CD14-positive monocyte (primary cell): ENCODE data around the gene CST8. TPM values are rescaled to one million over a fixed set of nuclear protein-coding genes. Genes with fewer than 3 reads are reported as not detected.
A peak's percentile ranks its signal among the peaks of the same experiment; 100 is the strongest.

Source experiments
- DNase-seq, 3 donors: peaks; one replicate each; pipeline ENCODE4 v3.0.0-alpha.2; 2011 to 2022
- H2AFZ ChIP-seq: 2 replicates; pipeline ENCODE4 v1.6.0; 2012; ENCODE audit warnings: mild to moderate bottlenecking, low read depth, low read length, inconsistent platforms; ENCODE audit not compliant: insufficient read depth, poor library complexity, severe bottlenecking
- H3K27ac ChIP-seq, 2 donors: 1 replicate in 1 of 2; 2 replicates in 1 of 2; pipeline ENCODE4 v1.5.1; 2012 to 2013; ENCODE audit warnings: low read length in 2 of 2, control low read depth in 1 of 2, inconsistent platforms in 1 of 2, low read depth in 1 of 2, mild to moderate bottlenecking in 1 of 2
- H3K27me3 ChIP-seq, 2 donors: one replicate each; pipeline versions ENCODE4 v1.6.0 to v1.6.1; 2011 to 2013; ENCODE audit warnings: low read length in 2 of 2; ENCODE audit not compliant: control insufficient read depth in 2 of 2, insufficient read depth in 2 of 2
- H3K36me3 ChIP-seq, 2 donors: replicated peaks in 1 of 2; 1 replicate in 1 of 2; 2 replicates in 1 of 2; pipeline versions ENCODE4 v1.5.1 to v1.6.1; 2012 to 2013; ENCODE audit warnings: low read length in 2 of 2, control low read depth in 1 of 2, inconsistent platforms in 1 of 2, mild to moderate bottlenecking in 1 of 2; ENCODE audit not compliant: insufficient read depth in 2 of 2, control insufficient read depth in 1 of 2
- H3K4me1 ChIP-seq, 2 donors: 1 replicate in 1 of 2; 2 replicates in 1 of 2; pipeline versions ENCODE4 v1.5.1 to v1.6.1; 2012 to 2013; ENCODE audit warnings: low read length in 2 of 2, control low read depth in 1 of 2, inconsistent platforms in 1 of 2, mild to moderate bottlenecking in 1 of 2, moderate library complexity in 1 of 2; ENCODE audit not compliant: insufficient read depth in 2 of 2, control insufficient read depth in 1 of 2
- H3K4me2 ChIP-seq: replicated peaks from 2 replicates; pipeline ENCODE3; 2012; ENCODE audit warnings: low read length, moderate library complexity, mild to moderate bottlenecking; ENCODE audit not compliant: poor library complexity, severe bottlenecking; ENCODE audit errors: extremely low read depth
- H3K4me3 ChIP-seq, 3 experiments: fragments of 200-600 bp in 1 of 3; sonication (generic) in 1 of 3; replicated peaks in 1 of 3; 1 replicate in 2 of 3; 2 replicates in 1 of 3; pipeline ENCODE4 v1.5.1; 2011 to 2013; ENCODE audit warnings: low read length in 3 of 3, mild to moderate bottlenecking in 3 of 3, control low read depth in 2 of 3, low read depth in 2 of 3, inconsistent platforms in 1 of 3, moderate library complexity in 1 of 3
- H3K79me2 ChIP-seq: 2 replicates; pipeline ENCODE4 v1.6.0; 2012; ENCODE audit warnings: mild to moderate bottlenecking, control low read depth, inconsistent platforms, low read length, moderate library complexity; ENCODE audit not compliant: insufficient read depth
- H3K9ac ChIP-seq: 2 replicates; pipeline ENCODE4 v1.6.0; 2017; ENCODE audit warnings: low read length, mild to moderate bottlenecking; ENCODE audit not compliant: insufficient read depth, poor library complexity, severe bottlenecking
- H3K9me3 ChIP-seq, 2 donors: replicated peaks in 1 of 2; 1 replicate in 1 of 2; 2 replicates in 1 of 2; pipeline versions ENCODE4 v1.5.1 to v1.6.1; 2012 to 2013; ENCODE audit warnings: low read length in 2 of 2, control low read depth in 1 of 2; ENCODE audit not compliant: control insufficient read depth in 1 of 2, insufficient read depth in 1 of 2
- H4K20me1 ChIP-seq: 2 replicates; pipeline ENCODE4 v1.6.0; 2012; ENCODE audit warnings: mild to moderate bottlenecking, low read length, control low read depth, moderate library complexity; ENCODE audit not compliant: insufficient read depth
- H3K27ac Mint-ChIP-seq, 7 donors: one replicate each; pipeline ENCODE4 v1.8.0; 2020; ENCODE audit warnings: mild to moderate bottlenecking in 7 of 7, mixed read lengths in 7 of 7, moderate library complexity in 6 of 7, inconsistent platforms in 2 of 7
- H3K27me3 Mint-ChIP-seq, 3 donors: one replicate each; pipeline ENCODE4 v1.8.0; 2021 to 2022; ENCODE audit warnings: low read depth in 3 of 3, mild to moderate bottlenecking in 3 of 3, mixed read lengths in 3 of 3, moderate library complexity in 3 of 3, inconsistent platforms in 1 of 3
- H3K36me3 Mint-ChIP-seq, 2 donors: one replicate each; pipeline ENCODE4 v1.8.0; 2020; ENCODE audit warnings: mixed read lengths in 2 of 2, inconsistent platforms in 1 of 2, mild to moderate bottlenecking in 1 of 2
- H3K4me1 Mint-ChIP-seq: one replicate; pipeline ENCODE4 v1.8.0; 2020; ENCODE audit warnings: mild to moderate bottlenecking, mixed read lengths
- H3K4me3 Mint-ChIP-seq, 2 donors: one replicate each; pipeline ENCODE4 v1.8.0; 2020; ENCODE audit warnings: mild to moderate bottlenecking in 2 of 2, mixed read lengths in 2 of 2, moderate library complexity in 1 of 2
- H3K9me3 Mint-ChIP-seq, 7 donors: one replicate each; pipeline ENCODE4 v1.8.0; 2020 to 2022; ENCODE audit warnings: mixed read lengths in 7 of 7, mild to moderate bottlenecking in 6 of 7, moderate library complexity in 6 of 7, inconsistent platforms in 2 of 7
- WGBS: methylation state at CpG from one replicate; pipeline ENCODE4 v1.1.5; 2013; ENCODE audit warnings: missing lambda C conversion rate; ENCODE audit not compliant: insufficient coverage; 5-methylcytosine and 5-hydroxymethylcytosine counted together
- intact Hi-C, 2 donors: fragments of 100-400 bp; cut with micrococcal nuclease; formaldehyde crosslinking; loops; one replicate each; pipeline versions ENCODE4 v1.15.0 to v1.15.1; 2023
- polyA plus RNA-seq, 3 donors: library from polyadenylated mRNA; depleted of rRNA in 1 of 3; unstranded in 2 of 3; stranded (reverse) in 1 of 3; fragments of 300-500 nt in 2 of 3; fragments of >200 nt in 1 of 3; fragmentation: Illumina TruSeq in 2 of 3; gene quantifications; 1 replicate in 2 of 3; 2 replicates in 1 of 3; pipeline ENCODE4 v1.2.3, GENCODE V29; 2012 to 2021
- TF ChIP-seq, protein P1 (sequence below): fragments of 200-600 bp; IDR thresholded peaks from one replicate; pipeline ENCODE4 v1.8.0; 2022; ENCODE audit warnings: antibody characterized with exemption, mild to moderate bottlenecking

The CST8 gene
- polyA plus RNA-seq, 3 donors = not detected

DNA sequence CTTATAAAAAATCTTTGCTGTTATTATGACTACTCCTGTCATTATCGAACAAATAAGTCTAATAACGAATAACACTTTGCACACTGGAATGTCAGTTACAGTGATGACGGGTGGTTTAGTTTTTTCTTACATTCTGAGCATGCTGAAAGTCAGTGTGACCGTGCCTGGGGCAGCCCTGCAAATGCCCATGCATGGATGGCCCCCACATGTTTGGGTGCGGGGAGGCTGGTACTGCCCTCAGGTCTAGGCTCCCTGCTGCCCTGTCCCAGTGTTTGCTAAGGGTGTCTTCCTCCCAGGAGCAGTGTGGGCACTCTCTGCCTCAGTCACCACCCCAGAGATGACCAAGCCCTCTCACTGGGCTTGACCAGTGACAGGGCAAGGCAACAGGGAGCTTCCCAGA is 48.5 kb upstream of the CST8 start:
- Histone ChIP-seq H3K9ac (no peak overlapping the region), H3K27me3 (no peaks in the 10 kb centered on the region), H4K20me1 (no peaks in the 10 kb centered on the region), H3K4me2 (no peak overlapping the region), H3K9me3 (no peaks in the 10 kb centered on the region), H3K79me2 (no peaks in the 10 kb centered on the region), H3K36me3 (no peaks in the 10 kb centered on the region), H3K4me3 (no peak overlapping the region), H3K27ac (no peak overlapping the region), H3K4me1 (no peaks in the 10 kb centered on the region), H2AFZ (no peak overlapping the region)
- Mint-ChIP-seq H3K36me3 (no peaks in the 10 kb centered on the region), H3K27ac (no peak overlapping the region), H3K27me3 (peaks cover 2 to 10% (median 8%) of the 10 kb centered on the region in 3 donors), H3K9me3 (no peaks in the 10 kb centered on the region), H3K4me1 (no peaks in the 10 kb centered on the region), H3K4me3 (no peak overlapping the region)
- TF ChIP-seq, protein P1, sequence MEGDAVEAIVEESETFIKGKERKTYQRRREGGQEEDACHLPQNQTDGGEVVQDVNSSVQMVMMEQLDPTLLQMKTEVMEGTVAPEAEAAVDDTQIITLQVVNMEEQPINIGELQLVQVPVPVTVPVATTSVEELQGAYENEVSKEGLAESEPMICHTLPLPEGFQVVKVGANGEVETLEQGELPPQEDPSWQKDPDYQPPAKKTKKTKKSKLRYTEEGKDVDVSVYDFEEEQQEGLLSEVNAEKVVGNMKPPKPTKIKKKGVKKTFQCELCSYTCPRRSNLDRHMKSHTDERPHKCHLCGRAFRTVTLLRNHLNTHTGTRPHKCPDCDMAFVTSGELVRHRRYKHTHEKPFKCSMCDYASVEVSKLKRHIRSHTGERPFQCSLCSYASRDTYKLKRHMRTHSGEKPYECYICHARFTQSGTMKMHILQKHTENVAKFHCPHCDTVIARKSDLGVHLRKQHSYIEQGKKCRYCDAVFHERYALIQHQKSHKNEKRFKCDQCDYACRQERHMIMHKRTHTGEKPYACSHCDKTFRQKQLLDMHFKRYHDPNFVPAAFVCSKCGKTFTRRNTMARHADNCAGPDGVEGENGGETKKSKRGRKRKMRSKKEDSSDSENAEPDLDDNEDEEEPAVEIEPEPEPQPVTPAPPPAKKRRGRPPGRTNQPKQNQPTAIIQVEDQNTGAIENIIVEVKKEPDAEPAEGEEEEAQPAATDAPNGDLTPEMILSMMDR = no peak
- 100% methylated on average over 2 of the region's 5 CpGs for whole genome bisulfite sequencing
- DNase-seq = no peak
- intact Hi-C loops = loop anchor here in 1 of 2 donors (2.0 kb wide), 1 partner anchor 164 kb away; no protein-coding TSS in a partner anchor

DNA sequence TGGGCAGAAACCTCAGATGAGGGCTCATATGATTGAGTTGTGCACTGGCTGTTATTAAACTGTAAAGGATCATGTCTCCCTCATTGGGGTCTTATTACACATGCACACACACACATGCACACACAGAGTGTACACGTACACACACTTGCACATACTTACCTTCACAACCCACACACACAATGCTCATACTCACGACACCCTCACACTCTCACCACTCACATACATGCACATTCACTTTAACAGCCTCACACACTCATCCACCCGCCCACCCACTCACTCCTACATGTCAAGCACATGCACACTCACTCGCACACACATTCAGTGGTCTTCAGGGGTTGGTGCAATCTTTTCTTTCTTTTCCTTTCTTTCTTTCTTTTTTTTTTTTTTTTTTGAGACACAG is 46.1 kb upstream of the CST8 start:
- WGBS = 96% methylated on average over 2 of the region's 4 CpGs

More for the DNA sequence above, 46.1 kb upstream of the CST8 start:
- H3K9me3 ChIP-seq = no peaks in the 10 kb centered on the region
- H3K79me2 ChIP-seq = no peaks in the 10 kb centered on the region
- H3K36me3 ChIP-seq = no peaks in the 10 kb centered on the region
- TF ChIP-seq, protein P1 = no peak
- no peak overlapping the region for H3K9ac ChIP-seq
- Mint-ChIP-seq H3K4me3 (no peak overlapping the region), H3K4me1 (peaks cover 8% of the 10 kb centered on the region), H3K36me3 (no peaks in the 10 kb centered on the region), H3K9me3 (no peaks in the 10 kb centered on the region), H3K27me3 (peaks cover 2 to 10% (median 7%) of the 10 kb centered on the region in 3 donors), H3K27ac (peak overlapping the region in 1 of 7 donors; percentile 7)
- no peak overlapping the region for H3K4me2 ChIP-seq
- intact Hi-C loops = no loop called here
- H3K27ac ChIP-seq = no peak overlapping the region
- H3K4me3 ChIP-seq = no peak overlapping the region
- no peak overlapping the region for H2AFZ ChIP-seq
- H4K20me1 ChIP-seq = no peaks in the 10 kb centered on the region
- no peaks in the 10 kb centered on the region for H3K27me3 ChIP-seq
- H3K4me1 ChIP-seq = peaks cover 0 to 5% of the 10 kb centered on the region in 2 donors
- DNase-seq = no peak
